GM12864 (cell line): ENCODE data around the gene YLPM1.

ENCODE experiments used
- DNase-seq: peaks from one replicate; pipeline ENCODE4 v3.0.0-alpha.2; 2011; ENCODE audit warnings: low read depth
- H3K4me3 ChIP-seq: 2 replicates; pipeline ENCODE4 v1.5.1; 2011; ENCODE audit warnings: mild to moderate bottlenecking, low read depth, low read length, control low read depth
- CTCF ChIP-seq: IDR thresholded peaks from 2 replicates; pipeline ENCODE4 v1.5.1; 2011; ENCODE audit warnings: low read depth, mild to moderate bottlenecking, moderate library complexity, low read length, control low read depth, inconsistent platforms; ENCODE audit errors: missing control alignments

YLPM1 gene

GRCh38 chr14:74762917-74763802 is at the start of gene YLPM1:
TSS of gene YLPM1 (plus strand) at chr14:74763316. CDS start at chr14:74763490, 174 bp downstream.
- H3K4me3 ChIP-seq = peak within 1 kb of the TSS; percentile 82
- DNase-seq = peak; percentile 96
- peak; percentile 48 for TF ChIP-seq CTCF

- peak overlapping the region; percentile 91 for H3K4me3 ChIP-seq
Observed at GRCh38 chr14:74713395-74713735, 49.8 kb upstream of the YLPM1 start.

GRCh38 chr14:74720526-74720925 is 42.6 kb upstream of the YLPM1 start:
- no peak overlapping the region for H3K4me3 ChIP-seq
- TF ChIP-seq CTCF = no peak
- no peak for DNase-seq

More at GRCh38 chr14:74713395-74713735, 49.8 kb upstream of the YLPM1 start:
- no peak for DNase-seq
- no peak for TF ChIP-seq CTCF

- DNase-seq = no peak
- no peak for TF ChIP-seq CTCF
Observed at GRCh38 chr14:74723134-74723533, 40.0 kb upstream of the YLPM1 start.

GRCh38 chr14:74732387-74732786 is 30.7 kb upstream of the YLPM1 start:
- H3K4me3 ChIP-seq = no peak overlapping the region
- no peak for DNase-seq
- TF ChIP-seq CTCF = no peak

More at GRCh38 chr14:74723134-74723533, 40.0 kb upstream of the YLPM1 start:
- H3K4me3 ChIP-seq = no peak overlapping the region

GRCh38 chr14:74733221-74733620 is 29.9 kb upstream of the YLPM1 start:
- H3K4me3 ChIP-seq = no peak overlapping the region
- TF ChIP-seq CTCF = no peak
- DNase-seq = no peak

GRCh38 chr14:74735125-74735524 is 28.0 kb upstream of the YLPM1 start:
- TF ChIP-seq CTCF = no peak
- no peak overlapping the region for H3K4me3 ChIP-seq
- DNase-seq = no peak
